ENCODE data around the gene TACC2. TPM values are rescaled to one million over a fixed set of nuclear protein-coding genes. Genes with fewer than 3 reads are reported as not detected.
"Not testable (repeated sequence)": the region's sequence is repeated elsewhere in the genome, so short reads cannot be mapped to it uniquely, and the experiment has no call there.

The TACC2 gene
- total RNA-seq, 2 donors from 2014 or later = 247 to 286 TPM

- peak; percentile 90 for DNase-seq (ENCODE audit: low spot score)
- Histone ChIP-seq H3K9me3 (no peaks in the 10 kb centered on the region), H3K4me3 (no peak overlapping the region), H3K36me3 (no peaks in the 10 kb centered on the region), H3K4me1 (peaks cover 4 to 24% of the 10 kb centered on the region in 2 donors), H3K27me3 (no peaks in the 10 kb centered on the region), H3K27ac (peak overlapping the region; percentile 88 to 95)
- no peak for TF ChIP-seq CTCF (IDR thresholded peaks at IDR 0.05)
Measured at GRCh38 chr10:122062831-122063674, 74.1 kb downstream of the TACC2 start.

GRCh38 chr10:122066337-122066939 is 77.5 kb downstream of the TACC2 start:
- Histone ChIP-seq H3K4me1 (peaks cover 4 to 29% of the 10 kb centered on the region in 2 donors), H3K27ac (peak overlapping the region in 1 of 2 donors; percentile 88)
- not testable (repeated sequence) for DNase-seq (ENCODE audit: low spot score); H3K27me3 ChIP-seq; H3K36me3 ChIP-seq; H3K4me3 ChIP-seq; H3K9me3 ChIP-seq

GRCh38 chr10:122068844-122069243 is 79.9 kb downstream of the TACC2 start:
- TF ChIP-seq CTCF (IDR thresholded peaks at IDR 0.05) = no peak
- Histone ChIP-seq H3K27ac (peak overlapping the region in 1 of 2 donors; percentile 48), H3K27me3 (no peaks in the 10 kb centered on the region)

GRCh38 chr10:122072491-122072890 is 83.5 kb downstream of the TACC2 start:
- H3K27me3 ChIP-seq = no peaks in the 10 kb centered on the region
- H3K4me1 ChIP-seq = peaks cover 0 to 17% of the 10 kb centered on the region in 2 donors
- no peak for DNase-seq (ENCODE audit: low spot score)
- no peak overlapping the region for H3K27ac ChIP-seq
- no peak overlapping the region for H3K4me3 ChIP-seq
- TF ChIP-seq CTCF (IDR thresholded peaks at IDR 0.05) = no peak
- H3K9me3 ChIP-seq = no peaks in the 10 kb centered on the region
- no peaks in the 10 kb centered on the region for H3K36me3 ChIP-seq

More at GRCh38 chr10:122068844-122069243, 79.9 kb downstream of the TACC2 start:
- Histone ChIP-seq H3K4me3 (no peak overlapping the region), H3K9me3 (no peaks in the 10 kb centered on the region), H3K36me3 (no peaks in the 10 kb centered on the region), H3K4me1 (peaks cover 0 to 20% of the 10 kb centered on the region in 2 donors)
- no peak for DNase-seq (ENCODE audit: low spot score)

- no peak for DNase-seq (ENCODE audit: low spot score)
- no peaks in the 10 kb centered on the region for H3K9me3 ChIP-seq
- H3K27ac ChIP-seq = no peak overlapping the region
- TF ChIP-seq CTCF (IDR thresholded peaks at IDR 0.05) = no peak
- H3K4me3 ChIP-seq = no peak overlapping the region
- peaks cover 0 to 26% of the 10 kb centered on the region in 2 donors for H3K4me1 ChIP-seq
- H3K27me3 ChIP-seq = no peaks in the 10 kb centered on the region
- H3K36me3 ChIP-seq = no peaks in the 10 kb centered on the region
Measured at GRCh38 chr10:122073508-122073907, 84.5 kb downstream of the TACC2 start.

GRCh38 chr10:122075171-122075570 is 86.2 kb downstream of the TACC2 start:
- no peaks in the 10 kb centered on the region for H3K27me3 ChIP-seq
- H3K4me1 ChIP-seq = peaks cover 0 to 34% of the 10 kb centered on the region in 2 donors
- H3K27ac ChIP-seq = no peak overlapping the region
- no peak for TF ChIP-seq CTCF (IDR thresholded peaks at IDR 0.05)
- no peaks in the 10 kb centered on the region for H3K9me3 ChIP-seq
- no peaks in the 10 kb centered on the region for H3K36me3 ChIP-seq
- H3K4me3 ChIP-seq = no peak overlapping the region
- DNase-seq (ENCODE audit: low spot score) = no peak

GRCh38 chr10:122075876-122076275 is 86.9 kb downstream of the TACC2 start:
- not testable (repeated sequence) for H3K9me3 ChIP-seq, H3K27ac ChIP-seq
- peaks cover 0 to 34% of the 10 kb centered on the region in 2 donors for H3K4me1 ChIP-seq

More at GRCh38 chr10:122075876-122076275, 86.9 kb downstream of the TACC2 start:
- H3K36me3 ChIP-seq; DNase-seq (ENCODE audit: low spot score); H3K4me3 ChIP-seq; H3K27me3 ChIP-seq: not testable (repeated sequence)
